NCI-H1417 treated with DMSO at 0.1 percent for 48 hours (cell line): ENCODE results near the gene OSGEPL1.
"Not testable (repeated sequence)": the region's sequence is repeated elsewhere in the genome, so short reads cannot be mapped to it uniquely, and the experiment has no call there.

Source experiments
- DNase-seq: peaks from one replicate; lab custom pipeline; 2025; lab: John Stamatoyannopoulos, UW

OSGEPL1 gene, protein sequence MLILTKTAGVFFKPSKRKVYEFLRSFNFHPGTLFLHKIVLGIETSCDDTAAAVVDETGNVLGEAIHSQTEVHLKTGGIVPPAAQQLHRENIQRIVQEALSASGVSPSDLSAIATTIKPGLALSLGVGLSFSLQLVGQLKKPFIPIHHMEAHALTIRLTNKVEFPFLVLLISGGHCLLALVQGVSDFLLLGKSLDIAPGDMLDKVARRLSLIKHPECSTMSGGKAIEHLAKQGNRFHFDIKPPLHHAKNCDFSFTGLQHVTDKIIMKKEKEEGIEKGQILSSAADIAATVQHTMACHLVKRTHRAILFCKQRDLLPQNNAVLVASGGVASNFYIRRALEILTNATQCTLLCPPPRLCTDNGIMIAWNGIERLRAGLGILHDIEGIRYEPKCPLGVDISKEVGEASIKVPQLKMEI

GRCh38 chr2:189762551-189763298, at the start of gene OSGEPL1:
TSS of gene OSGEPL1 (minus strand) at chr2:189762792. CDS start at chr2:189761640, 1,152 bp downstream.
- DNase-seq, result peak; percentile 74

- DNase-seq, result no peak
These were observed 40.8 kb upstream of the OSGEPL1 start for GRCh38 chr2:189803431-189803830.

DNA sequence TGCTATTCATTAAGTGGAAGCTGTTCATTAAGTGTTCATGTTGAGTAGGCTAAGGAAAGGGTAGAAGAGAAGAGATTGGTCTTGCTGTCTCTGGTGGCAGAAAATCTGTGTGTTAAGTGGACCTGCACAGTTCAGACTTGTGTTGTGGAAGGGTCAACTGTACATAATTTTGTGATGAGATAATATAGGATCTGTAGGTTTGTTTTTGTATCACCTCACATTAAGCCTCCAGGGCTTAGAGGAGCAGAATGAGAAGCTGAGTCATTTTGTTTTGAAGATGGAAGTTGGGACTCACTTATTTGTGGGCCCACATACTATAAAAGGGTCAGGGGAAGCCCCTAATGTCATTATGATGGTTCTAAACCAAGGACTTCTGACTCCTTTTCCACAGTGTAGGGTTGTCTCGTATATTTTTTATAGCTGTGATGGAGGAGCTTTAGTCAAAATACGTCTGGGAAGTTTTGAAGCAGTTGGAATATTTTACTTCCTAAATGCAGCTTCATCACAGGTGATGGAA, 39.9 kb upstream of the OSGEPL1 start:
- no peak for DNase-seq

GRCh38 chr2:189799531-189799930, 36.9 kb upstream of the OSGEPL1 start:
- no peak for DNase-seq

DNA sequence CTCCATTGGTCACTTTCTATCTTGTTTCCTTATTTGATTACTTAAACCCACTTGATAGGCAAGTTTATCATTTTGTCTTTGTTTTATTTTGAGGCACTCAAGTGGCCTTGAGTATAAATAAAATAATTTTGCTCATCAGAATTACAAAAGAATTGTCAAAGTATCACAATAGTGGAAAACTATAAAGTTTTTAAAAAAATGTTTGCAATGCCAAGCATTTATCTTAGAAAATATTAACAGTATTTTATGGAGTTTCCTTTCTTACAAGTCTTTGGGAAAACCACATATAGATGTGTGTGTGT, 36.4 kb upstream of the OSGEPL1 start:
- DNase-seq, result no peak

DNA sequence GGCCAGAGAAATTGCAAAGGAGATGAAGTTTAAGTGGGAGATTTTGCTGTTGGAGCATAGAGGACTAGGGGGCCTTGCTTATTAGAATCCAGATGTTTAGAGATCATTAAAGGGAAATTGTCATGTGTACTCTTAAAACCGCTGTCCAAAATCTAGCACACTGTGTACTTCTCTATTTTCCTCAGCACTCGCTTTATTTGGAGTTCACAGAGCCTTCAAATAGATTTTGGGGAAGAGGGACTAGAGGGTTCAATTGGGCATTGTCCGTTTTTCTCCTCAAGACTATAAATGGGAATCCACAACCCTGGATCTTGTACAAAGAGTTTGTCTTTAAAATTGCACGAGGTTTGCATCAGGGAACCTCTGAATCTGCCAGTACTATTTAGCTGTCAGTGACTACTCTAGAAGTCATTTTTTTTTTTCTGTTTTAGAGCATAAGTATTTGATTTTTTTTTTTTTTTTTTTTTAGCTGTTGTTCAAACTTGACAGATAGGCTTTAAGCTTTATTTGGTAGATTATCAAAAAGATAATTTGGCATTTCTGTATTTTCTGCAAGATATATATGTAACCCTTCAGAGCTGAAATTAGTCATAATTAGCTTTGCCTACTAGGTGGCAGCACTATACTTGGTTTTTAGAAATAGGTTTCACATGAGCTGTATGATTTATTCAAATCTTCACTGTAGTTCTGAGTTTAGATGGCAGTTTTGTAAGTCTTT, 35.9 kb upstream of the OSGEPL1 start:
- DNase-seq, result no peak

GRCh38 chr2:189797902-189798301, 35.3 kb upstream of the OSGEPL1 start:
- DNase-seq, result no peak

DNA sequence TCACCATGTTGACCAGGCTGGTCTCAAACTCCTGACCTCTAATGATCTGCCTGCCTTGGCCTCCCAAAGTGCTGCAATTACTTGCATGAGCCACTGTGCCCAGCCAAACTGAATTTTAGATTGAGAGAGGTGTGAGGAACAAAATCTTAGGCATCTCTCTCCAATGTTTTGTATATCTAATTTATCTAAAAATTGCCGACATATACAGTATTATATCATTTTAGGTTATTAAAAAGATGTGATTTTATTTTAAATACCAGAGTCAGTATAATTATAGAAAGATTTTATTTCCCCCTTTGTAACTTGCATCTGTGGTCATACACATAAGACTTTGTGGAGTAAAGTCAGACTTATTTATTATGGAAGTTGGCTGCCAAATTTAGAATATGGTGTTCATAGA, 31.7 kb upstream of the OSGEPL1 start:
- no peak for DNase-seq

- no peak for DNase-seq
These were observed 28.9 kb upstream of the OSGEPL1 start for GRCh38 chr2:189791338-189792042.

- DNase-seq, result peak; percentile 84
These were observed 21.6 kb upstream of the OSGEPL1 start, which contains the start of the genes ORMDL1 and PMS1 for GRCh38 chr2:189783927-189784867. TSS of gene ORMDL1 (minus strand) at chr2:189784339. CDS start at chr2:189782595, 1,744 bp downstream. TSS of gene PMS1 (plus strand) at chr2:189784450. CDS start at chr2:189791810, 7,360 bp downstream.

DNA sequence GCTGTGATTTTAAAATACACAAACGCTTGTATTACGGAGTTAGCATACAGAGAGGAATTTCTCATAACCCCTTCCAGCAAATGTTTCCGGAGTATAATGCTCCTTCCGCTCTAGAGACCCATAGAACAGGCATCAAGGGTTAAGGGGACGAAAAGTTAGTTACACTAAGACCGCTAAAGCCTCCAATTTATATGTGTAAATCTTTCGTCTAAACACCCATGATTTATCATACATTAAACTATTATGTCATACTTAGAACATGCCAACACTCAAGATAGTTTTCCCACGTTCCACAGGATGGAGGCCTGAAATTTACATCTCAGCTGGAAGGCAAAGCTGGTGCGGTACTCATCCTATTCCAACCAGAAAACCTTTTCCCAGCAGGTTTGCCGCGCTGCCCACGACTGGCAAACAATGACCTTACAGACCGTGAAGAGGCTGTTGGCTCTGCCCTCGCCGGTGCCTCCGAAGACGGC, 20.9 kb upstream of the OSGEPL1 start:
- no peak for DNase-seq

DNA sequence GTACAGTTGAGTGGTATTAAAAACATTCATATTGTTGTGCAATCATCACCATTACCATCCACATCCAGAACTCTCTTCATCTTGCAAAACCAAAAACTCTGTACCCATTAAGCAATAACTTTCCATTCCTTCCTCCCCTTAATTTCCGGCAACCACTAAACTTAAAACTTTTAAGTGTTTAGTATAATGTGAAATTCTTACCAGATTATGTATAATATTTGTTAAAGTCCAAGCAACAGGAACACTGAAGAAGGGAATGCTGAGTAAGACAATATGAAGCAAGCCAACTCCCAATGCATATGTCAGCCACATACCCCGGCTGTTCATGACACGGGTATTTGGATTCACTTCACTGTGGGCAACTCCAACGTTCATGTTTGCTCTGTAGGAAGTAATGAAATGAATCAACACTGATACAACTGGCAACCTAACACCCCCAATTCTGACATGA, 19.7 kb upstream of the OSGEPL1 start:
- DNase-seq, result no peak

GRCh38 chr2:189772212-189772611, 9.6 kb upstream of the OSGEPL1 start:
- DNase-seq, result no peak

- DNase-seq, result no peak
These were observed 8.2 kb upstream of the OSGEPL1 start for GRCh38 chr2:189770590-189771322.

DNA sequence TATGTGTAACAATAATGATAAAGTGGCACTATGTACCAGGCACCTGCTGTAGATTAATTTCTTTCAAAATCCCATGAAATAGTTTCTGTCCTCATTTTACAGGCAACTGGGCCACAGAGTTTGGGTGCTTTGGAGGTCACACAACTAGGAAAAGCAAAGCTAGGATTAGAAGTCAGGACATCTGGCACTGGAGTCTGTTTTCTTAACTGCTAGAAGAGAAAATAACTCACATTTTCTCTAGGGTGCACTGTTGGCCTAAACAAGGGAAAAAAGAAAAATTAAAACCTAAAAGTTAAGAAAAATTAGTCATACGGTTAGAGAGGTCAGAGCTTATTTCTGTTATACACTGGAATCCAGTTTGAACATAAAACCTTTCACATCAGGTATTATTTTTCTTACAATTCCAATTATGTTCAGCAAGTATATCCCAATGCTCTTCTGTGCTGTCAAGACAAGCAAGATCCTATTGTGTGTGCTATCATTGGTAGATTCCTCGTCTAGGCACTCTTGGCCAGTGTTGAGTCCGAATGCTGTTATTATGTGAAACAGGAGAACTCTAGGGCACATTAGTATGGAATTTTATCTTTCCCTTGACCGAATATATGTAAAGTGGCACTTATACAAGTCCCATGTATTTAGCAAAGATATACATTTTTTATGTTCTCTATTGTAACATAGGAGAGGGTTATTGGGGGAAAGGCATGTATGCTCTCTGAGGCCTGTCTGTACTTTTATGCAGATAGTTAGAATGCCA, 1.5 kb upstream of the OSGEPL1 start:
- no peak for DNase-seq

- DNase-seq, result no peak
These were observed 402 bp downstream of the OSGEPL1 start for GRCh38 chr2:189762229-189762550.

DNA sequence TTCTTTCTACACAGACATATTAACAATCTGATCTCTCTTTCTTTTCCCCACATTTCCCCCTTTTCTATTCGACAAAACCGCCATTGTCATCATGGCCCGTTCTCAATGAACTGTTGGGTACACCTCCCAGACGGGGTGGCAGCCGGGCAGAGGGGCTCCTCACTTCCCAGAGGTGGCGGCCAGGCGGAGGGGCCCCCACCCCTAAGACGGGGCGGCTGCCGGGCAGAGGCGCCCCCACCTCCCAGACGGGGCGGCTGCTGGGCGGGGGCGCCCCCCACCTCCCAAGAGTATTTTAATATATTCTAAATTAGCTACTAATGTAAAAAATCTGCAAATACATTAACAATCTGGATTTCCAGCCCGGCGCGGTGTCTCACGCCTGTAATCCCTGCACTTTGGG, 2.4 kb downstream of the OSGEPL1 start:
- DNase-seq, result not testable (repeated sequence)

DNA sequence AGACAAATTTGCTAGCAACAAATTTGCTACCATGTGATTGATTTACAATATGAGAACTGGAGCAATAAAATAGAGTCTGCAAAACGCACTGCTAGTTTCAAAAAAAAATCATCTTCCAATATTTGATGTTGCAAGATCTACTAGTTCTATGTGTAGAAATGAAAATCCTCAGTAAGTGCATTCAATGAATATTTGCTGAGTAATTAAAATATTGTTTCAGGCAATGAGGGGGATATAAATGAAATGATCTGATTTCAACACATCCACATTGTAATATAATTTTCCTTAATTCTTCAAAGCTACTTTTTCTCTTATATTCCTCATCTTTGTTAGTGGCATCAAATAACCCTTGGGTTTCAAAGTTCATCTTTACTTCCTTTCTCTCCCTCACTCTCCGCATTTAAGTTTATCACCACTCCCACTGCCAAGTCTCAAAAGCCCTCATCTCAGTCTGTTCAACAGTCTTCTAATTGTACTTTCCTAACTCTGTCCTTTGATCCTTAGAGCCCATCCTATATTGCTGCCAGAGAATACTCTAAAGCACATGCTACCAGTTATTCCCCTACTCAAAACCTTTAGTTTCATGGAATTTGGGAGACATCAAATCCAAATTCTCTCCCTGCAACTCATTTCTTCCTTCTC, 6.2 kb downstream of the OSGEPL1 start:
- no peak for DNase-seq
